ENCODE data around the gene SOHLH1.
"Not testable (repeated sequence)": the region's sequence is repeated elsewhere in the genome, so short reads cannot be mapped to it uniquely, and the experiment has no call there.

The SOHLH1 gene

DNA sequence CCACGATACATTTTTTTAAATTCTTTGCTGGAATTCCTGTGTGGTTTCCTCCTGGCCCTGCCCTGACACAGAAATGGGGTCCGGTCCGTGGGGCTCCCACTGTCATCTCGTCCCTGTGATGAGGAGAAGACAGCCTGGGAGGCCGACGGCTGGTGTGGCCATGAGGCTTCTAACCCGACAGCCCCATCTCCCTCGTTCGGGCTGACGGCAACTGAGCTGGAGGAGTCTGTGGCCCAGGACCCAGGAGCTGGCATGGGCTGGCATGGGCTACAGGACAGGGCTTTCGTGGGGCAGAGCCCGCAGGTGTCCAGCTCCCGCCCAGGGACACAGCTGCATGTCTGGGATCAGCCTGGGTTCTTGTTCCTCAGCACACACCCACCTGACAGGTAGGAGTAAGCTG, 22.4 kb downstream of the SOHLH1 start:
- DNase-seq, result no peak

DNA sequence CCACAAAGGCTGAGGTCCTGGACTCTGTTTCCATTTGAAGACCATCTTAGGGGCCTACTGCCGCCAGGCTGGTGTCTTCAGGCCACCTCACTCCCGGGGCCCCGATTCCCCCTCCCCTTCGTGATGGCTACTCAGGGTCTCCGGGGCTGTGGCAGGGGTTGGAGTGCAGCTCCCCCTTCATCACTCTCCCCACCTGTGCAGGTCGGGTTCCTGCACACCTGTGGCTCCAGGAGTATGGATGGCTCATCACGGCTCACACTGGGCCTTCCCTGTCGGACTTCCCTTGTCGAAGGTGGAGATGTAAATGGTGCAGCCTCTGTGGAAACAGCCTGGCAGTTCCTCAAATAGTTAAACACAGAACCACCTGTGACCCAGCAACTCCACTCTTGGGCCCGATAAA, 24.3 kb downstream of the SOHLH1 start:
- no peak for DNase-seq

DNA sequence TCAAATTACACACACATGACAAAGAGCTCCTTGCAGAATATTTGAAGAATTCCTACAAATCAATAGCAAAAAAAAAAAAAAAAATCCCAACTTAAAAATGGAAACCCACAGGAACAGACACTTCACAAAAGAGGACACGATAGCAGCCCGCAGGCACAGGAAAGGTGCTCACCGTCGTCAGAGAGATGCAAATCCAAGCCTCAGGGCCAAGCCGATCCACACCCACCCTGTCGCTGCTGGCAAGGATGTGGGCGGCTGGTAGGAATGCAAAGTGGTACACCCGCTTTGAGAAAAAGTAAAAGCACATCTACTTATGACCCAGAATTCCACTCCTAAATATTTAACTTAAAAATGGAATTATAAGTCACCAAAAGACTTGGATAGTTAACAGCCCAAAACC, 25.3 kb downstream of the SOHLH1 start:
- DNase-seq, result no peak

DNA sequence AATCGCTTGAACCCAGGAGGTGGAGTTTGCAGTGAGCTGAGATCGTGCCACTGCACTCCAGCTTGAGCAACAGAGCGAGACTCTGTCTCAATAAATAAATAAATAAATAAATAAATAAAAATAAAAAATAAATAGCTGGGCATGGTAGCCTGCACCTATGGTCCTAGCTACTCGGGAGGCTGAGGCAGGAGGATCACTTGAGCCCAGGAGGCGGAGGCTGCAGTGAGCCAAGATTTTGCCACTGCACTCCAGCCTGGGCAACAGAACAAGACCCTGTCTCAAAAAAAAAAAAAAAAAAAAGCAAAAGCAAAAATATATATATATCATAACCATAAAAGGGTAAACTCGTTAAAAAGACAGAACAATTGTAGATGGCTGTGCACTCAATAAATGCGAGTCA, 26.5 kb downstream of the SOHLH1 start:
- DNase-seq, result not testable (repeated sequence)

DNA sequence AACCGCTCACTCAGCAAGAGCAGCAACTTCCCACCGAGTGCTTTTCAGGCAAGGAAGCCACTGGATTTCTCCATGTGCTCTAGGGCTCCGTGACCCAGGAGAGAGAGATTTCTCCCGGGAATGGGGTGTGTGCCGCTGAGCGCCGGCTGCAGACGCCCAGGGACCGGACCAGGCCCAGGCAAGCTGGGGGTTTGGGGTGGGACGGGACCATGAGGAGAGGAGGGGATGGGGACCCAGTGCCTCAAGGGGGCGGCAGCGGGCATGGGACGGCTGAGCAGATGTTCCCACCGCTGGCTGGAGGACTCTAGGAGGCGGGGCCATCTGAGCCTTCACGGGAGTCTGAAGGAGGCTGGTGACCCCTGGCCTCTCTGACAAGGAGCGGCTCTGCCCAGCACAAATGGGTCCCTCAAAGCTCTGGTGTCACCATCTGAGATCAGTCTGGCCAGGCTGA, 27.7 kb downstream of the SOHLH1 start:
- DNase-seq, result no peak

DNA sequence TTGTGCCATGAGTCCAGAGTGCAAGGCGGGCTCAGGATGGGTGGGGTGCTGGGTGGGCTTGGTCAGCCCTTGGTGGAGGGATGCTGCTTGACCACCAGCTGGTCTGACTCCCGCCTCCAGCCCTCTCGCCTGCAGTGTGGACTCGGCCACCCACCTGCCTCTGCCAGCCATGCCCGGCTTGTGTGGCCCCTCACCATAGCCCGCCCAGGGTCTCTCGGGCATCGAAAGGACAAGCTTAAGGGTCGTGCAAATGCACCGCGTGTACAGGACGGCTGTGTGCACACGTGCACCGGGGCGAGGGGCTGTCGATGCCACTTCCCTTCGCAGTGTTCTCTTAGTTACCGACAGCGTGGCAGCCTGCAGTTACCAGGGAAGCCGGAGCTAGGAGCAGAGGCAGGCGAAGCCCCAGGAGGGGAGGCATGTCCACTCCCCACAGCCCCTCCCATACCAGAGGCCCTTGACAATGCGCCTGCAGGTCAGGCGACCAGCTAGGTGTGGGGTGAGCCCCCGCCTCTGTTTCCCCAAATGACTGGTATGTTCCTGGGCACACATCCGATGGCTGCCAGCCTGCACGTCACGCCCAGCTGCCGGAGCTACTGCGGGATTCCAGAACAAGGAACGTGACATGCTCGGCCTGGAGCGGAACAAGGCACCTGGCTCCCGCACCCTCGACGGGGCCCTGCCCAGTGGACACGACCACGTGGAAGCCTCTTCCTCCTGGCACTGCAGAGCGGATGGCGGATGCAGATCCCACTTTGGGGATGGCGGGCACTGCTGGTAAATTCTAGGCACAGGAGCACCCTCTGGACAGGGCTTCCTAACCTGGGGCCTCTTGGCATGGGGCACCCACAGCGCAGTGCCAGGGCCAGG, 28.3 kb downstream of the SOHLH1 start:
- DNase-seq, result no peak

DNA sequence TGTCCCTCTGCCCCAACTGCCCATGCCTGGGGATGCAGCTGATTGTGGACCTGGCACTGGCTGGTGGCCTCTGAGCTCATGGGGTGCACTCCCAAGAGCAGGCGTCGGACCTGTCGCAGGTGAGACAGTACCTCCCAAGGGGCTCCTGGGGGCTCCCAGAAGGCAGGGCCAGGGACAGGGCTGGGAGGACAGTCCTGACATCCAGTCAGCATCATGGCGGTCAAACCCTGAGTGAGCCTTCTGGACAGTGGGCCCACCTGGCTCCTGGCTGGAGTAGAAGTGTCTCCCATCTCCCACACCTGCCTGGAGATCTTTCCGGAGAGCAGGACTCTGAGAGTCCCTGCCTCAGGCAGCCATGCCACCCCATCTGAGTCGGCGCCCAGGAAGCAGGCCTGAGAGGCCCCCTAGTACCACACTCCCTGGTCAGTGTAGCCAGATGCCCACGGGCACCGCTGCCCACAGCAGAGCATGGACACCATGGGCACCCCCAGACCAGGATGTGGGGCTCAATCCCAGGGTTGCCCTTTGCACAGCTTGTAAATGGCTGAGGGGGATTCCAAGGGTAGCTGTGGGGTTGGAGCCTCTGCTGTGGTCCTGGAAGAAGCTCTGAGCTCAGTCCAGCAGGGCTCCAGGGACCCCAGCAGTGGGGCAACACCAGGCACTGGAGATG, 29.5 kb downstream of the SOHLH1 start:
- DNase-seq, result no peak

DNA sequence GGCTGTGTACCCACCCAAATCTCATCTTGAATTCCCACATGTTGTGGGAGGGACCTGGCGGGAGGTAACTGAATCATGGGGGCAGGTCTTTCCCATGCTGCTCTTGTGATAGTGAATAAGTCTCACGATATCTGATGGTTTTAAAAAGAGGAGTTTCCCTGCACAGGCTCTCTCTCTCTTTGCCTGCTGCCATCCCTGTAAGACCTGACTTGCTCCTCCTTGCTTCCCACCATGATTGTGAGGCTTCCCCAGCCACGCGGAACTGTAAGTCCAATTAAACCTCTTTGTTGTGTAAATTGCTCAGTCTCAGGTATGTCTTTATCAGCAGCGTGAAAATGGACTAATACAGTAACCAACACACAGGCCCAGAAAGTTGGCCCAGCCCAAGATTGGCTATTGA, 30.3 kb downstream of the SOHLH1 start:
- DNase-seq, result not testable (repeated sequence)

DNA sequence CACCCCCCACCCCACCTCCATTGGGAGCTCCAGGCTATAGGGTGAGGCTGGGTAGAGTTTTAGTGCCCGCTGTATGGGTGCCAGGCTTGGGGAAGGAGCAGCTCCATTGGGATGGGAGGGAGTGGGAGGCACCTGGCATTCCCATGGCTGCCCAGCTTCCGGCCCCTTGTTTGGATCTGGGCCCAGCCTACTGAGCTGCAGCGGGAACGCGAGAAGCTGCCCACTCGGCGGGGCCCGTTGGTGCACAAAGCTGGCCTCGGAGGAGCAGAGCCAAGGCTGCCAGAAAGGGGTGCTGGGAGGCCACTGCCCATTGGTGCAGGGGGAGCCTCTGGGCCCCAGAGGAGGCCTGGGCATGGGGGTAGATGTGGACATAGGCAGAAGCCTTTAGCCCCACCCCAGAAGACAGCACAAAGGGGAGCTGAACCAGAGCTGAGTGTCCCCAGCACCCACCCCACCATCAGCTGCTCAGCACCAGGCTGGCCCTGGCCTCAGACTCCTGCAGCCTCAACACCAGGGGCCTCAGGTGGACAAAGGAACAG, 31.7 kb downstream of the SOHLH1 start:
- DNase-seq, result no peak

DNA sequence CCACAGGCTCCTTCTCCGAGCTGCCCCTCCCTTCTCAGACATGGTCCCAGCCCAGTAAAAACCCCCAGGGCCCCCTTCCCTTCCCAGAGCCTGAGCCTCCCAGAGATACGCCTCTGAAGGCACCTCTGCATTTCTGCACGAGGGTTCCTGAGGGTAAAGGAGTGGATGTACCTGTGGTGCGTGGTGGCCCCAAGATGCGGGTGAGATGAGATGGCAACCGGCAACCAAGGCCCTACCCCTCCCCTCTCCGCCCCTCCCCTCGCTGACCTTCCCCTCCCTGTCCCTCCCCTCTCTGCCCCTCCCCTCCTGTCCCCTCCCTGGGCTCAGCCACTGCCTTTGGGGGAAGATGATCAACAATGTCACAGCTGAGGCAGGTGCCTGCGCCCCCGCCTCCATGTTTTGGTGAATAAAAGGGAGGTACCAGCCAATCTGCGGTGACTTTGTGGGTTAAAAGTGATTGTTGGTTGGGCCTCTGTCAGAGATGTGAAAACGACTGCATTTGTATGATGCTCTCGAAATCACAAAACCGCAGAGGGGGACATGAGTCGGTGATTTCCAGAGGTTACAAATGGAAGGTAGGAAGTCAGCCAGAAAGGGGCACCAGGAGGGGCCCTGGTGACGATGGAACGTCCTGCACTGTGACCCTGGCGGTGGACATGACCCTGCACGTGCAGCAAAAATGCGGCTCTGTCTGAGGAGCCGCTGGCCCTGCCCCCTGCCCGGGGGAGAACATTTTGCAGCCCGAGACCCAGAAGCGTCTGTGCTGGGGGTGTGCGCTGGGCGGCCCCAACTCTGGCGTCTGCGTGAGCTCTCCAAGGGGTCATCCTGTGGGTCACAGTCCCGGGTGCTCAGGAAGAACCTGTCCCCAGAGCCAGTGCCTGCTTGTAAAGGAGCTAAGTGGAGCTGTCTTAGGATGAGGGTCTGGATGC, 32.5 kb downstream of the SOHLH1 start:
- no peak for DNase-seq

DNA sequence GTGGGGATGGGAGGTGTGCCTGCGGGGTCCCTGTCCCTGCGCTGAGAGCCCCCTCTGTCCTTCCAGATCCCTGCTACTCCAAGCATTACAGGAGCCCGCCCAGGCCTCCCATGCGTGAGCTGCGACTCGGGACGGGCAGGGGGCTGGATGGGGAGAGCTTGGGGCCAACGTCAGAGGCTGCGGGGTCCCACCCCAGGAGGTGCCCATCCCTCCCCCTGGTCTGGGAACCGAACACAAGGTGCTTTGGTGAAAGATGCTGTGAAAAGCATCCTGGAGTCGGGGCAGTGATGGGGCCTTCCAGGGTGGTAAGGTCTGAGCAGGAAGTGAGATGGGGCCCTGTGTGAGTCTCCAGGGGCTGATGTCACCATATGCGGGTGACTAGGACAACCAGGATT, 33.5 kb downstream of the SOHLH1 start:
- DNase-seq, result no peak

DNA sequence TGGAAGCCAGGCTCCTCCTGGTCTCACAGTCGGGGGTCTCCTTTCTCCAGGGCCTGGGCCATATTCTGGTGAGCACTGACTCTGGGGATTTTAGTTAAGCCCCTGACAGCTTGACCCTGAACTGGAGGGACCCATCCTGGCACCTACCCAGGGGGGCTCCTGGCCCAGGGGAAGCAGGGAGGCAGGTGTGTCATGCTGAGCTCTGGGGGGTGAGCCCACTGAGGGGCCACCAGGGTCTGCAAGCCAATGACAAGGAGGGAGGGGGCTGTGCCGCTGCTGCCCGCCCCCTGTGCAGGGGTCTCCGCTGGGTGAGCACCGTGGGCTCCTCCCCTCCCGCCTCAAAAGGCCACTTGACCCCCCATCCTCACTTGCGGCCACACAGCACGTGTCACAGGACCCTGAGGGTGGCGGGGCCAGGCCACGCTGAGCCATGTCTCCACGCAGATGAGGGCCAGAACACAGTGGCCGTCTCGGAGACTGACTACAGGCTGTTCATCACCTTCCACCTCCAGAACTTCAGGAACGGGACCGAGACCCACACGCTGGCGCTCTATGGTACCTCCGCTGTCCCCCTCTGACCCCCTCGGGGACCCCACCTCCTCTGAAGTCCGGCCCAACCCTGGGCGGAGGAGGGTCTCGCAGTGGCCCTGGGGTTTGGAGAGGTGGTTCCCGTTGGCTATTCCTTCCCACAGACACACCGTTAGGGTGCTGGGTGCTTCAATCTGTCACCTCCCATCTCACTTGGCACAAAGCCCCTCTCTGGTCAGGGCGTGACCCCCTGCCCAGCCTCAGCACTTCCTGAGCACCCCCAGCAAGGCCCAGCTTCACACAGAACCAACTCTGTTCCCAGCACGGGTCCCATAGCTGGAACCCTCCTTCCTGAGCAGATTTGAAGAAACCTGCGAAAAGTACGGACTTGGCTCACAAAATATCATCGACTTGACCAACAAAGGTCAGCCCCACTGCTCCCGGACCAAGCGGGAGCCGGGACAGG, 34.2 kb downstream of the SOHLH1 start:
- no peak for DNase-seq

DNA sequence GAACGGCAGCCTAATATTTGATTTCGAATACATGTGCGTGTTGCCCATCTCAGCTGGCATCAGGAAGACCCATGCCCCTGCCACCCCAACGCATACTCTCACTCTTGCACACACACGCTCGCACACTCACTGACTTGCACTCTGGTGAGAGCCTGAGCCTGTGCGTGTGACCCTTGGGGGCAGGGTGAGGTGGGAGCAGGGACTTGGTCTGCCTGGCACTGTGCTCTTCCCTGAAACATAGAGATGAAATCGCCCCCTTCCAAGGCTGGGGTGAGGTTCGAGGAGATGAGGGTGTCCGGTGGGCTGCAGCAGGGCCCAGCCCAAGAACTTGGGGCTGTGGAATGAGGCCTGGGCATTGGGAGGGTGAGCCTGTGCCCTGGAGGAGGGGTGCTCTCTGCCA, 35.0 kb downstream of the SOHLH1 start:
- DNase-seq, result no peak

DNA sequence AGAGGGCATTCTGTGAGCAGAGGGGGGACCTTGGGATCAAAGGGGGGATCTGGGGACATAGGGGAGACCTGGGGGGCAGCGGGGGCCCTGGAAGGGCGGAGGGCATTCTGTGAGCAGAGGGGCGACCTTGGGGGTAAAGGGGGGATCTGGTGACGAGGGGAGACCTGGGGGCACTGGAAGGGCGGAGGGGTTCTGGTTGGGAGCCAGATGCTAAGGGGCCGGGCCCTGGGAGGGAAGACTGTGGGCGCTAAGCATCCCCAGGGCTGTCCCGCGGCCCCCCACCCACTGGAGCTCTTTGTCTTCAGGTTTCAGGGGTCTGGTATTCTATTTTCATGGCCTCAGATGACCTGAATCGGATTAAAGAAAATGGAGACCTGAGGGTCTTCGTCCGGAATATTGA, 35.4 kb downstream of the SOHLH1 start:
- DNase-seq, result no peak

DNA sequence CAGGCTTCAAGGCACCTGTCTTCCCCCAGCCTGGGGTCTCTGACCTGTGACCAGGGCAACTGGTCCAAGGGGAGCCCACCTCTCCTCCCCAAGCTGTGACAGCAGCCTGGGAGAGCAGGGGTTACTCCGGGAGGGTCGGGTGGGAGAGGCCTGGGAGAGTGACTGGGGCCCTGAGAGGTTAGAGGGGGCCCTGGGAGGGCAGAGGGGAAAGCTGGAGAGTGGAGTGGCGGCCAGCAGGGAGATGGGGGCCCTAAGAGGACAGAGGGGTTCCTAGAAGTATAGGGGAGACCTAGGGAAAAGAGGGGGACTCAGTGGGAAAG, 35.9 kb downstream of the SOHLH1 start:
- no peak for DNase-seq

DNA sequence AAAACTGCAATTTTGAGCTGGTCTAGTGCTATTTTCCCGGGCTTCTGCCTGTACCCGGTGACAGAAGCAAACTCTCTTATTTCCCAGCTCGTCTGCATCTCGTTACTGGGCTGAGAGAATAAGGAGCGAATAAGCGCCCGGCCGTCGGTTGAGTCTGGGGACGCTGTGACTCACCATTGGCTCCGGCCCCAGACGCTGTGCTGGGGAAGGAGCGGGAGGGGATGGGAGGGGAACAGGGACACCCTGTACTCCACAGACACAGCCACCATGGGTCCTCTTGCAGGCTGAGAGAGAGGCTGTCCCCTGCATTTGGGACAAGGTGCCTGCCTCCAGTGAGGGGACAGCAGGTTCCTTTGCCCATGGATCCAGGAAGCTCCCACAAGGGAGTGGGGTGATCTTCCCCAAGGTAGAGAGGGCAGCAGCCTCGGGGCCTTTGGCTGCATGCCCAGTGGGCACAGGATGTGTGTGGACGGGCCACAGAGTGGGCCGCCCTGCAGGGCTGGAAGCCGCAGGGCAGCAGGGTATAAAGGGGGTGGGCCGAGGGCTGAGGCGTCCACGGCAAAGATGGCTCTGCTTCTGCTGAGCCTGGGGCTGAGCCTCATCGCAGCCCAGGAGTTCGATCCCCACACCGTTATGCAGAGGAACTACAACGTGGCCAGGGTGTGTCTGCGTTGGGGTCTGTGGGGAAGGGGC, 36.4 kb downstream of the SOHLH1 start, which contains the start of gene LCN9:
Gene LCN9, plus strand, starts transcription at position 552 of the 693 bp plus-strand sequence. Its CDS starts 13 bp downstream, at position 565.
- no peak for DNase-seq

DNA sequence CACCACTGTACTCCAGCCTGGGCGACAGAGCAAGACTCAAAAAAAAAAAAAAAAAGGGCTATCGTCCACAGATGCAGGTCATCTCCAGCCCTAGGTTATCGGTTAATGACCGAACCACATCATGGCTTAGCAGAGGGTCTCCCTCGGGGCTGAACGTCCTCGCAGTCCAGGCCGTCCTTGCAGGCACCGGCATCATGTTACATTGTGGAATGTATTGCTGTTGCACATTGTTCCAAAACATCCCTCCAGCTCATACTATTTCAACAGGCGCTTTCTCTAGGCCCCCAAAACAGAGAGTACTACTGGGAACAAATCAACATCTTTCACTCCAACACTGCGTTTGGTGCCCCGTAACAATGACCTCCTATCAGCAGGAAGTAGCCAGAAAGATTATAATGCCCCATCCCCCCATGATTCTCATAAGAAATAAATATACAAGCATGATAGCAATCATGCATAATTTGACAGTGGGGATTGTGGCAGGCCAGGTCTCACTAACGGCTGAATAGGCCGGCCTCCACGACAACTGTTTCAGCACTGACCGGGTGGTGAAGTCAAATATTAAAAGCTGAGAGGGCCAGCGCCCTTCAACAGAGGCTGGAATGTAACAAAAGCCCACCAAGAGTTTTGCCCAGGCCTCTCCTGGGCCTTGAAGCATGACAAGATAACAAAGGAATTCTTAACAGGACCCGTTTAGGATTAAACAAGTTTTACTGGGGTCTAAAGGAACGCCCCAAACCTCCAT, 37.3 kb downstream of the SOHLH1 start:
- no peak for DNase-seq

DNA sequence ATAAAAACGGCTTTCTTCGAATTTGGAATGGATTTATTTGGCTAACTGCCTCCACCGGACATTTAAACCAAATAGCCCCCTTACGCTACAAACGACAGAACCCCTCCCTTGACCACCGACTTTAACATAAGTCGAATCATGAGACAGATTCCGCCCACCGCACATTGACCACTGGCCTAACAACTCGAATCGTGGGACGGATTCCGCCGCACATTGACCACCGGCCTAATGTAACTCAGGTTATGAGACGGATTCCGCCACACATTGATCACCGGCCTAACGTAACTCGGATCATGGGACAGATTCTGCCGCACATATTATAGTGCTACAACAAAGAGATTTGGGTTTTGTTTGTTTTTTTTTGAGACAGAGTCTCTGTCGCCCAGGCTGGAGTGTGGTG, 38.9 kb downstream of the SOHLH1 start:
- no peak for DNase-seq

DNA sequence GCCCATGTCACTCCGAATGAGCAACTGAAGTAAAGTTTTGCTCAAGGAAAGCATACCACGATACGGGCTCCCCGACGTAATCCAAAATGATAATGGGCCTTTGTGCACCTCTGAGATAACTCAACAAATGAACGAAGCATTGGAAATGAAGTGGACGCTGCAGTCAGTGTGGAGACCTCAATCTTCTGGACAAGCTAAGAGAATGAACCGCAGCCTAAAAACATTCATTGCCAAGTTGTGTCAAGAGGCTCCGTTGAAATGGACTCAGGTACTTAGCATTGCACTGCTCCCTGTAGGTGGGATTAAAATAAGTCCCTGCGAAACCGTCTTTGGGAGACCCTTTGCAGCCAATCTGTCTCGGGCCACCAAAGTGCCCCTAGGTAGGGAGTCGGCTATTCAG, 40.0 kb downstream of the SOHLH1 start:
- no peak for DNase-seq

DNA sequence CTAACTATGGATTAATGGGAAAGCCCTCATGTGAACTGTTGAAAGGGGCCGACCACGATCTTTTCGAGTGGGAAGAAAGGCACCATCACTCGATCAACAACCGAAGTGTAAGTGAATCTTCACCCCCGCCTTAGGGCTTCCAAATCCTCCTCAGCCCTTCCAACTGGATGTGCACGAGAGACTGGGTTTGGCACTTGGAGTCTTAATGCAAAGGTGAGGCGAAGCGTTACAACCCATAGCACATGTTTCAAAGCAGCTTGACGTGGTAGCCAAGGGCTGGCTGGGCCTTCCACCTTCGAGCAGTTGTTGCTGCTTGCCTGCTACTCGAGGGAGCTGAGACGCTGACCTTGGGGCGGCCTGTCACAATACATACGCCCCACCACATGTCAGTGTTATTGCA, 41.9 kb downstream of the SOHLH1 start:
- DNase-seq, result no peak
